HG02610 (cell line): ENCODE results near the gene UNC13B.

ENCODE experiments used
- ATAC-seq: cut with Tn5 transposase; IDR thresholded peaks from one replicate; pipeline ENCODE4 v1.9.1; 2021; ENCODE audit warnings: mild to moderate bottlenecking, moderate library complexity; ENCODE audit not compliant: unreplicated experiment

UNC13B gene

DNA sequence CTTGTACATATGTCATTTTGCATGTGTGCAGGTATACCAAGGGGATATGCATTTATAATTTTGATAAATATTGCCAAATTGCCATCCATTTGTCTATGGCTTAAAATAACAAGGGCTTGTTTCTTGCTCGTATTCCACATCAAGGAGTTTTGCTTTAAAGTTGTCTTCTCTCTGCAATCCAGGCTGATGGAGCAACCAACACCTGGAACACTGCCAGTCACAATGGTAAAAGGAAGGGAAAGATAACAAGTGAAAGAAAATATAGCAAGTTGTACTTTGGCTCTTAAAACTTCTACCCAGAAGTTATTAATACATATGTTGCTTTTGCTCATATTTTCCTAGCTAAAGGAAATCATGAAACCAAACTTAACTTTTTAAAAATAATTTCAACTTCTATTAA lies 156.9 kb downstream of the UNC13B start:
- ATAC-seq: no peak

DNA sequence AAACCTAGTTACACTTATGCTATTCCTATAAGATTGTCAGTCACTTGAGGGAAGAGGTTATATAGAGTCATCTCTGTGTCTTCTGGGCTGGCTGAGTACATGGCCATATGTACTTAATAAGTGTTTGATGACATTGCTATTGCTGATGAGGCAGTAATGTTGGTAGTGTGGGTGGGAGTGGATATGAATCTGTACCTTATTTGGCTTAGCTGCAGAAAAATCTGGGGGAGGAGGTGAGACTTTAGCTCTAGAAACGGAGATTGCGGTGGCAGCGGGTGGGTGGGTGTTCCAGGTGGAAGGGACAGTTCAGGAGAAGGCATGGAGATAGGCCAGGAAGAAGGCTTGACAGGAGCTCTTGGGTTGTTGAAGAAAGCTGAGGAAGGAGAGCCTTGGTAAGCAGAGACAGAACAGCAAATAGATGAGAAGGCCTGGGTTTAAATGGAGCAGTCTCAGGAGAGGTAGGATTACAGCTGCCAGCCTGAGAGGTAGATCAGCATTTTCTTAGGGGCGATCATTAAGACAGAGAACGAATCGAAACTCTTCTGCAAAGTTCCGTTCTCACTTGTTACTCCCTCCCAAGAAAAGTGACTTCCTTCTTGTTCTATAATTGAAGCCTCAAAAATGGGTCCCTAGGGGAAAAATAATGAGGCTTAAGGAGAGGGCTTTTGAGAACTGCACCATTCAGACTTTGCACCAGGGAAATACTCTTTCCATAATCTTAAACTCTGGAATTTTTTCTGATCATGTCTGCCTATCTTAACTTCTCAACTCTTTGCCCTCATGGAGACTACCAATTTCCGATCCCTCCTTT lies 160.5 kb downstream of the UNC13B start:
- ATAC-seq: no peak

DNA sequence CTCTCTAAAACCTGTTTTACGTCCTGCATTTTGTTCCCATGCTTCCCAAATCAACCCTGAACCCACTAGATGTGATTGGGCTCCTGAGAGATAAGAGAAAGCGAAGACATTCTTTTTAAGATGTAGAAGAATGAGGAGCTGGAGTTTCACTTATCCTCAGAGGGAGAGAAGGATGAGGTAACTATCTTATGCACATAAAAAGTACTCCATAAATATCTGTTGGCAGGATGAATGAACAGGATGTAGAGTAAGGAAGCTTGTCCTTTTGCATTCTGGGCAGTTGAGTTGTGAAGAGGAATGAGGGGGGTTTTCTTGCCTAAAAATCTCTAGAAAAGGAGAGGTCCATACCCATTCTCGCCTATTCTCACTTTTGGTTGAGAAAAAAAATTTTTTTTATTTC lies 163.2 kb downstream of the UNC13B start:
- ATAC-seq: no peak

DNA sequence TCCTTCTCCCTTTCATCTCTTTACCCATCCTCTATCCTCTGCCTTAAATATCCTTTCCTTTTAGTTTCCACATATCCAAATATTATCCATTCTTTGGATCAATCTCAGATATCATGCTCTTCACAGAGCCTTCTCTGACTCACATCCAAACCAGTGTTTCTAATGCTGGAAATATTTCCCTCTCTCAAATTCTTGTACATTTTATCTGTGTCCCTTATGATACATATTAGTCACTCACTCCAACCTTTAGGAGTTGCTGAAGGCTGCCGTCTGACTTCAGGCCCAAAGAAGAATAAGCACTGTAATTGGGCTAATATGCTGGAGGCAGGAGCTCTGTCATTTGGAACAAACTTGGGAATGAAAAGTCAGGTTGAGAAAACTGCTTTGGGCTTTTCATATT lies 171.7 kb downstream of the UNC13B start:
- ATAC-seq: no peak

DNA sequence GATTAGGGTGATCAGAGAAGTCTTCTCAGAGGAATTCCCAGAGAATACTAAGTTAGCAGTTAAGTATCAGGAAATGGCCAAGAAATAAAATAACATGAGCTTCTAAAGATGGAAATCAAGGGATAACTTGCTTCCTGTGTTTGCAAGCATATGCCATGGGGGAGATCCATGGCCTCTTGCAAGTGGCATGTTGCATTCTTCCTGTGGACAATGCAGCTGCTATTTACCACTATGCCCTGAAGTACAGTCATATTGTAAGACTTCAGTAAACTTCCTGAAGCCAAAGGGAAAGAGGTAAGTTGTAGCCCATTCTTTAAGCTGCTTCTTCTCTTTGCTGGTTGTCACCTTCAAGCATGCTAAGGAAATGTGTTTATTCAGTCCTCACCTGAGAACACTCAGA lies 173.4 kb downstream of the UNC13B start:
- no peak for ATAC-seq

DNA sequence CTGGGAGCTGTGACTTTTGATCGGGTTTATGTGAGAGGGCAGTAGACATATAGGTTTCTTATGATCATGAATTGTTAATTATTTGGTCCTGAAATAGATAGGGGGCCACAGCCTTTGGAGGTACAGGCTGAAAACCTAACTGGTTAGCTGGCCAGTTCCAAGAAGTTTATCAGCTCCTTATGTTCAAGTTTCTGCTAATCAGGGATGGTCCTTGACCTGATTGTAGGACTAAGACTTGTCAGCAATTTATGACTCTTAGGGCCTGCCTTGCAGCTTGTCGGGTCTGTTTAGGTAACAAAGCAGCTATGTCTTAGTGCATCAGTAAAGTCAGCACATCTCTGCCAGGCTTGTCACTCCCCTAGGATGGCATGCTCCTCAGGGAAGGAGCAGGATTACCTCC lies 176.3 kb downstream of the UNC13B start:
- no peak for ATAC-seq

DNA sequence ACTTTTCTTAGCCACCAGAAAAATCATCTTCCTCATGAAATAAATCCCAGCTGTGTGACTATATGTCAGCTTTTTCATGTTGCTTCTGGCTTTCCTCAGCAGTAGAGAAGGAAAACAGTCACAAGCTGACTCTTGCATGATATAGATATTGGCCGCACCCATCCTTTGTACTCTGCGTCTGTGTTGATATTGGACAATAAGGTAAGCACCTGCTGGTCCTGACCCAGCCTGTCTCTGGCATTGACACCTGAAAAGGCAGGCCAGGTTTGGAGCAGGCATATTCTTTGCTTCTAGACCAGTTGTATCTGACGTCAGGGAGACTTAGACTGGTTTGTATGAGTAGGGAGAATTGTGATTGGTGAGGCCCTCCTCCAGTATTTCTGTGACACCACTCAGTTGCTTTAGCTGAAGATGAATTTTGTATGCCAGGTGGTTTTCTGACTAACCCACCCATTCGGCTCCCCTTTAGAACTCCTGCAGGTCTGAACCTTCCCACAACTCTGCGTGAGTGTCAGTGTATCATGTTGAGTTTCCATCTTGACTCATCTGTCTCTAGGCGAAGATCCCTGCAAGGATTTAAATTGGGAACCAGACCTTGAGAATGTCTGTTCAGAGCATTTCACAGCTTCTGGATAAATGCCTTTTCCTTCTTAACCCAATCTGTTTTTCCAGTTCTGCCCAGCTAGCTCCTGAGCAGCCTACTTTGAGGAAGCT lies 176.9 kb downstream of the UNC13B start:
- ATAC-seq: no peak

DNA sequence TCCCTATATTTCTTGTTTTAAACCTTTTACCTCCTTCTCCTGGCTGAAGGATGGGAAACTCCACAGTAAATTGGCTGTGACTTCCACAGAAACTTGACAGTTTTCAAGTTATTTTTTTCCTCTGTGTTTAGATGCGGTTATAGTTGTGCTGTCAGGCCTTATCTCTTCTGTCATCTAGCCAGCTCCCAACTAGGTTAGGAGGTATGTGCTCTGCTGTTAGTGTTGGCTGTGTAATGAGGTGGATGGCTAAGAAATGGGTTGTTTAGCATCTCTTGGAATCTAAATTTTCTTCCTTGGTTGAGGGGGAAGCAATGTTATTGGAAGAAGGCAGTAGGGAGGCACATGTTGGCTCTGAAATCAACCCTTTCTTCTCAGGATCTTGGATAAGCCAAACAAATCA lies 178.2 kb downstream of the UNC13B start:
- no peak for ATAC-seq

DNA sequence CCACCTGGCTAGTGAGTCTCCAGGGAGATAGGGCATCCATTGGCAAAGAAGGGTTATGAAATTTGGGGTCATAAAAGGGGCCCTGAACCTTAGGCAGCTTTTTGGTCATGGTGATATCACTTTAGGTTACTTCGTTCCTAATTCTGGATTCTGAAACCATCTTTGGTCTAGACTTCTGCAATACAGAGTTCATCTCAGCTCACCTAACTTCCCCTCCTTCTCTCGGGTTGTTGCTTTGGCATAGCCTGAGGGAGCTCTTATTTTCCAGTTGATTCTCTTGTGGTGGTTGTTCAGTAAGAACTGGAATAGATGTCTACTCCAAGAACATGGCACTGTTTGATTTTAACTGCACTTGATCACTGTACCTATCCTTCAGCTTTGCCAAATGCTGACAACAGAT lies 179.2 kb downstream of the UNC13B start:
- ATAC-seq: no peak

DNA sequence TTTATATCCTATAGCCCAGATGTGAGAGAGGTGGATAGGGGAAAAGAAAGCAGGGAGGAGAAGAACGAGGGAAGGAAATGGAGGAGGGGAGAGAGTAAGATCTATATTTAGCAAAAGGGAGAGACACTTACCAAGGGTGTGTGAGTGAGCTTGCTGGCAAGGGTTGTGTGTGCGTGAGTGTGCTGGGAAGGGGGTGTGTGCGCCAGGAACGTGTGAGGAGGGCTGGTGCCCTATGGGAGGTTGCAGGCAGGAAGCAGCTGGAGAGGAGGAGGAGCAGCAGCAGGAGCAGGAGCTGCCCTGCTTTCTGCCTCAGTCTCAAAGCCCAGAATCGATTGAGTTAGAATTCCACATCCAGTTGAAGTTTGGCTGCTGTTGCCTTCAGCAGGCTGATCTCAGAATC lies 179.8 kb downstream of the UNC13B start:
- ATAC-seq: no peak

DNA sequence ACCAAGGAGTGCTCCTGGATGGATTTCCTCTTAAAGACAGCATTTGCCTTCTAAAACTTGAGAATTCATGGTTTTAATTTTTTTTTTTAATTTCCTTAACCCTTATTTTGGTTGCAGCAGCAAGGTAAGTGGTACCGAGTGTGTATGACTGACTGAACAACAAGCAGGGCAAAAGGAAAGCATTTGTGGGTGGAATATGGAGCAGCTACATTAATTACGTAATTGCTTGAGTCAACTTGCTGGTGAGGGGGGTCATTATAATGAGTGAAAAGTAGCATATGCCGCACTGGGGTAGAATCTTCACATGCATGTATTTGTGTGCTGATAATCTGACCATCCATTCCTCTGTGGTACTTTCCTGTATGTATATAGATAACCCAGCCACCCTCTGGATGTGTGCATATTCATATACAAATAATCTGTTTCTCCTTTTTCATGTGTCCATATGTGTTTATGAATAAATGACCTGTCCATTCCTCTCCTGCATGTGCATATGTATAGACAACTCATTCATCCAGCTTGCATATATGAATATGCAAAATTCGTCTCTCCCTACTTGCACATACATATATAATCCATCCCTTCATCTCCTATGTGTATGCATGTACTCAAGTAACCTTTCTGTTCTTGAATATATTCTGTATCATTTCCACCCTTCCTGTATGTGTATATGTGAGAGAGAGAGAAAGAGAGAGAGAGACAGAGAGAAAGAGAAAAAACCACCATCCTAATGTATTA lies 180.6 kb downstream of the UNC13B start:
- no peak for ATAC-seq

DNA sequence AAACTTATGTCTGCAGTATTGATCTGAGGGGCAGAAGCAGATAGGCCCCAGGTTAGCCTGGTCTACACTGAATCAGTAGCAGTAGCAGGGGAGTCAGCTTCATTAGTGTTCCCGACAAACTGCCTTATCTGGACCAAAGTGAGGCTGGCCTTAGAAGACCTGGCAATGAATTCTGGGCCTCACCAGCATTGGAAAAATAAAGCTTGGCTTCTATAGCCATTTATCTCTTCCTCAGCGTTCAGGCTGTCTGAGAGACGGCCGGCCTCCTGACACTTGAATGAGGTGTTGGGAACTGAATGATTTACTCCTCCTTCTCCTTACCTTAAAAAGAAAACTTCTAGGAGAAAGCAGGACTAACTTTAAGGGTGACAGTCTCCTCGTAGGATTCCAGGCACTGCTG lies 186.3 kb downstream of the UNC13B start:
- ATAC-seq: no peak

DNA sequence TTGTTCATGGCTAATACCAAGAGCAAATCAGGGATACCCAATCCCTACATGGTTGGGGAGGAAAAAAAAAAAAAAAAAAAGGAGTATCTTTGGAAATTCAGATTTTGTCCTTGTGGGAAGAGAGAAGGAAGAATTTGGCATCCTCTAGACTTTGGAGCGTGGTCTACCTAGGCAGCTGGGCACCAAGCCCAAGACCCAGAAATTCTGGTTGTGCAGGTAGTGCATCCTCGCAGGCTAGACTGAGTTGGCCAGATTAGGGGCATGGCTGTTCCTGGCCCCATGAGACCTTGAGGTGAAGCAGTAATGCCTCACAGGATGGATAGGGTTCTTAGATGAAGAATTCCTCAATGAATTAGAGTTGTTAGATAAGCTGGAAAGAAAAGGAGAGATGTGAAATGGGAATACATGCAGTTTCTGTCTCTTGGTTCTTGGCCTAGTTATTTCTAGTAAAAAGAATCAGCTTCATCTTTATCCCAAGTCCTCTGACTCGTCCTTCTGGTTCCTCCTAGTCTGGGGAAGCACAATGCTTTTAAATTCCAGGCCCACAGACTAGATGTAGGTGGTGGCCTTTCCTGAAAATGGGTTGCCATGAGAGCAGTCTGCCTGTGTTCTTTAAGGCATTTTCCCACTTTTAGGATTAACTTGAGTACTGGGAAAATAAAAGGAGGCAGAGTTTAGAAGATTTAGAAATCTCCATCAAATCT lies 187.6 kb downstream of the UNC13B start:
- ATAC-seq: no peak

DNA sequence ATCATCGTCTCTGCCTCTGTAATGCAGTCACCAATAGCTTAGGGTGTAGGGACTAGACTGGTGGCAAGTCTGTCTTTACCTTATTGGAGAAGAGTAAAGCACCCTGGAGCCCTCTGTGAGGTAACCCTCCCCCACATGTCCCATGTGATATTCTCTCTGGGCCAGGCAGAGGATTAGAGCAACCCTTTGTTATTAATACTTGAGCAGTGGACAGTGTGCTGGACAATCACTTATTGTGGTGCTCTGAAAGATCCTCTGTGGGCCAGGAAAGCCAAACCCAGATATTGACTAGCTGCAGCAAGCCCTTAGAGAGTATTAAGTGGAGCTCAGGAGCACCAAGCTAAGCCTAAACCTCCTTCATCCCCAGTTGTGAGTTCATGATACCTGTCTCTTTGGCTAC lies 188.4 kb downstream of the UNC13B start:
- ATAC-seq: no peak

DNA sequence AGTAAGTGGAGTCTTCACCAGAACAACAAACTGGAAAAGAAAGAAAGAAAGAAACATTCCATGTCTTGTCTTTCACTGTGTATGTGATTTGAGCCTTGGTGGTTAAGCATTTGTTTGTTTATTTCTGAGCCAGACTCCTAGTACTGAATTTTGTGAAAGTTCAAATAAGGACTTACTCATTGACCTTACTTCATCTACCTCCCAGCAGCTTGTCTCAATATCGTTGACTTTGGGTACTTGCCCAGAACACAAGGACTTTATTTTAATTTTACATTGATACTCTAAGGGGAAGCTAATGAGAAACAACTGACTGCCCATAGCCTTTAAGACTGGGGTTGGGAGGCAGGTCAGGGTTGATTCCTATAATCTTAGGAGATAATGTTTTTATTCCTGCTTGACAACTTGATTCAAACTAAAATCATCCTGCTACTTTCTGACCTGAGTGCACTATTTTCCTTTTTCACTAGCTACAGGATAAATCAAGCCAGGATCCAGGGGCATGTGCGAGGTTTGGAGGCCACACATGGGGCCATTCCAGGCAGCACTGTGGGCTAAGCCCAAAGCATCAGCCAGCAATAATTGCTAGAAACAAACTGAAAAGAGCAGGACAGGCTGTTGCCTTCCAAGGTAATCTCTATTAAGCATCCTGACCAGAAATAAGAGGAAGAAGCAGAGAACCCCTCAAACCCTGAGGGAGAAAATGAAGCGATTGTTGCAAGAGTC lies 189.2 kb downstream of the UNC13B start:
- no peak for ATAC-seq

DNA sequence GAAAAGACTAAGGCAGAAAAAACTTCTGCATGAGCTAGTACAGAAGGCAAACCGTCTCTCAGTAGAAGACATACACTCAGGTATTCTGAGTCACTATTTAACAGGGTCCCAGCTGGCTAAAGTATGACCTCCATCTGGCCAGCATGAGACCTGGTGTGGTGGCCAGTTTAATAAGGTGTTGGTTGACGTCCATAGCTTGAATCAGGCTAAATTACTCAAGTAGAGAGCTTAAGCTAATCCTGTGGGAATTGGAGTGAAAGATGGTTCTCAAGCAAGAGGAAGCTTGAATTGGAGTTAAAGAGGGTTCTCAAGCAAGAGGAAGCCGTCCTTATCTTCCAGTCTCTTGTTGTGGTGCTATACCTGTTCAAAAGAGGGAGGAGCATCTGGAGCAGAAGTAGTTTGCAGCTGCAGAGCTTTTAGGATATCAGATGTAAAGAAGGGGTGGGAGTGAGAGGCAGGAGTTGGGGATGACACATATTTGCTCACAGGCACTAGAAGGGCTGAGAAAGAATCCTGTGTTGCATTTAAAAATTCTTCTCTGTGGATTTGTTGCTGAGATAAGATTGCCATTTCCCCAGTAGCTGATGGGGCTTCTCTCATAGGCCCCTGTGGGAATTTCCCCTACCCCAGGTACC lies 192.0 kb downstream of the UNC13B start:
- ATAC-seq: no peak

DNA sequence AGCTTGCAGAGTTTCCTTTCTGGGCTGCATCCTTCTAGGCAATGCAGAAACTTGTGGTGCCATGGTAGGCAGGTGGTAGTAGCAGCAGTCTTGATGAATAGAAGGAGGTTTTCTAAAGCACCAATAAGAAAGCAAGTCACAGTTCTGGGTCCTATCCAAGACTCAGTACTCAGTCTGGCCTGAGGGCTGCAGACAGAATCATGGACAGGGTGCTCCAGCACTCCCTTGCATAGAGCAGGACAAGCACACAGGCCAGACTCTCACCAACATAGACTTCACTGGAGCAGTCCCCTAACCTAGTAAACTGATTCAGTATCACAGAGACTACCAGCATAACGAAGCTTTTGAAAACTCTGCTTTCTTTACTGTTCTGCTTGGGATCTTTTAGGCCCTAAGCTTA lies 194.1 kb downstream of the UNC13B start:
- no peak for ATAC-seq

DNA sequence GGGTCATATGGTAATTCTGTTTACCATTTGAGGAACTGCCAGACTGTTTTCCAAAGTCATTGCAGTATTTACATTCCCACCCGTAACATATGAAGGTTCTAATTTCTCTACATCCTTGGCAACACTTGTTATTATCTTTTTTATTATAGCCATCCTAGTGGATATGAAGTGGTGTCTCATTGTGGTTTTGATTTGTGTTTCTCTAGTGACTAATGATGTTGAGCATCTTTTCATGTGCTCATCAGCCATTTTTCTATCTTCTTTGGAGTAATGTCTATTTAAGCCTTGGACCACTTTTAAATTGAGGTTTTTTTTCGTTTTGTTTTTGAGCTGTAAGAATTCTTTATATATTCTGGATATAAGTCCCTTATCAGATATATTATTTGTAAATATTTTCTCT lies 195.3 kb downstream of the UNC13B start:
- ATAC-seq: no peak

DNA sequence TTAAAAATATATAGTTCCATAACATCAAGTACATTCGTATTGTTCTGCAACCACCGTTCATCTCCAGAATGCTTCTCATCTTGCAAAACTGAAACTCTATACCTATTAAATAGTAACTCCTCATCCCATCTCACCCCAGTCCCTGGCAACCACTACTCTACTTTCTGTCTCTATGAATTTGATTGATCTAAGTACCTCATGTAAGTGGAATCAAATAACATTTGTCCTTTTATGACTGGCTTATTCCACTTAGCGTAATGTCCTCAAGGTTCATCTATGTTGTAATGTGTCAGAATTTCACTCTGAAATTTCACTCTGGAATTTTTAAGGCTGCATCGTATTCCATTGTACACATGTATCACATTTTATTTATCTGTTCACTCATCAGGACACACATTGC lies 196.0 kb downstream of the UNC13B start:
- ATAC-seq: no peak
